AG04450 (cell line): Measurements from ENCODE around the gene TRIM44. TPM values are rescaled to one million over a fixed set of nuclear protein-coding genes. Genes with fewer than 3 reads are reported as not detected.

Source experiments
- CTCF ChIA-PET: fragments of 300-600, 350-600 bp; formaldehyde crosslinking; extraction: SDS; loops from one replicate; lab custom pipeline; 2022; ENCODE audit warnings: antibody characterized with exemption, inconsistent platforms; lab: Charles Lee
- POLR2A ChIA-PET: fragments of 350-600 bp; formaldehyde crosslinking; extraction: SDS; loops from one replicate; lab custom pipeline; 2021; ENCODE audit warnings: antibody characterized with exemption, inconsistent platforms; lab: Yijun Ruan, JAX
- DNase-seq: peaks from one replicate; pipeline ENCODE4 v3.0.0-alpha.2; 2011; ENCODE audit warnings: low read depth, low spot score
- H3K27ac ChIP-seq: one replicate; pipeline ENCODE4 v1.5.1; 2012; ENCODE audit warnings: low read depth, low read length, control low read depth
- H3K27me3 ChIP-seq: one replicate; pipeline ENCODE4 v1.6.0; 2012; ENCODE audit warnings: low read length; ENCODE audit not compliant: control insufficient read depth, insufficient read depth
- H3K4me3 ChIP-seq: 2 replicates; pipeline ENCODE4 v1.5.1; 2011; ENCODE audit warnings: mild to moderate bottlenecking, low read depth, low read length, control low read depth
- H3K9me3 ChIP-seq: 2 replicates; pipeline ENCODE4 v1.5.1; 2012; ENCODE audit warnings: low read length; ENCODE audit not compliant: control insufficient read depth, insufficient read depth
- CTCF ChIP-seq: IDR thresholded peaks from 2 replicates; pipeline ENCODE4 v1.5.1; 2011; ENCODE audit warnings: low read depth, low read length, control low read depth, inconsistent platforms
- polyA plus RNA-seq: library from polyadenylated mRNA; depleted of rRNA; stranded (reverse); fragments of >200 nt; gene quantifications from 2 replicates; pipeline ENCODE4 v1.2.3, GENCODE V29; 2011

TRIM44 gene
- polyA plus RNA-seq, 1 experiment, result 70.7 TPM

GRCh38 chr11:35683728-35684339, 21.3 kb downstream of the TRIM44 start:
- ChIA-PET CTCF (no interaction called here), POLR2A (no interaction called here)
- Histone ChIP-seq H3K27me3 (no peaks in the 10 kb centered on the region), H3K27ac (no peak overlapping the region), H3K9me3 (no peaks in the 10 kb centered on the region), H3K4me3 (no peak overlapping the region)
- TF ChIP-seq CTCF, result no peak
- no peak for DNase-seq

GRCh38 chr11:35688023-35688422, 25.4 kb downstream of the TRIM44 start:
- CTCF ChIA-PET, result no interaction called here
- H3K9me3 ChIP-seq, result no peaks in the 10 kb centered on the region
- no peak overlapping the region for H3K27ac ChIP-seq
- DNase-seq, result no peak
- H3K27me3 ChIP-seq, result no peaks in the 10 kb centered on the region
- TF ChIP-seq CTCF, result no peak
- POLR2A ChIA-PET, result no interaction called here
- no peak overlapping the region for H3K4me3 ChIP-seq

- CTCF ChIA-PET, result interaction anchor here (0.7 to 2.4 kb wide), 2 partner anchors 133 to 577 kb away, joined by 3 to 13 read pairs; no protein-coding TSS in a partner anchor
- Histone ChIP-seq H3K27me3 (no peaks in the 10 kb centered on the region), H3K4me3 (no peak overlapping the region), H3K27ac (no peak overlapping the region), H3K9me3 (no peaks in the 10 kb centered on the region)
- no peak for TF ChIP-seq CTCF
- POLR2A ChIA-PET, result no interaction called here
- DNase-seq, result no peak
These were observed 26.8 kb downstream of the TRIM44 start for GRCh38 chr11:35689081-35689996.

- H3K9me3 ChIP-seq, result peaks cover 11% of the 10 kb centered on the region
- no peak overlapping the region for H3K27ac ChIP-seq
- ChIA-PET POLR2A (no interaction called here), CTCF (no interaction called here)
- H3K4me3 ChIP-seq, result no peak overlapping the region
- no peak for TF ChIP-seq CTCF
- no peaks in the 10 kb centered on the region for H3K27me3 ChIP-seq
- DNase-seq, result no peak
These were observed 39.6 kb downstream of the TRIM44 start for GRCh38 chr11:35702126-35702525.

GRCh38 chr11:35709376-35709775, 46.8 kb downstream of the TRIM44 start:
- ChIA-PET CTCF (interaction anchor here (1.3 to 1.4 kb wide), 2 partner anchors 113 to 549 kb away, joined by 3 to 10 read pairs; no protein-coding TSS in a partner anchor), POLR2A (no interaction called here)
- no peak for DNase-seq
- no peak overlapping the region for H3K4me3 ChIP-seq
- no peak for TF ChIP-seq CTCF
- no peaks in the 10 kb centered on the region for H3K9me3 ChIP-seq
- H3K27me3 ChIP-seq, result no peaks in the 10 kb centered on the region
- no peak overlapping the region for H3K27ac ChIP-seq
